Activated T-cell treated with anti-CD3 and anti-CD28 coated beads, Interleukin-2, amount 50 U/mL, for 1 hour (primary cell): ENCODE data around the gene LRP6.

Experiments used
- DNase-seq: peaks from one replicate; pipeline ENCODE4 v3.0.0-alpha.2; 2020

LRP6 gene

DNA sequence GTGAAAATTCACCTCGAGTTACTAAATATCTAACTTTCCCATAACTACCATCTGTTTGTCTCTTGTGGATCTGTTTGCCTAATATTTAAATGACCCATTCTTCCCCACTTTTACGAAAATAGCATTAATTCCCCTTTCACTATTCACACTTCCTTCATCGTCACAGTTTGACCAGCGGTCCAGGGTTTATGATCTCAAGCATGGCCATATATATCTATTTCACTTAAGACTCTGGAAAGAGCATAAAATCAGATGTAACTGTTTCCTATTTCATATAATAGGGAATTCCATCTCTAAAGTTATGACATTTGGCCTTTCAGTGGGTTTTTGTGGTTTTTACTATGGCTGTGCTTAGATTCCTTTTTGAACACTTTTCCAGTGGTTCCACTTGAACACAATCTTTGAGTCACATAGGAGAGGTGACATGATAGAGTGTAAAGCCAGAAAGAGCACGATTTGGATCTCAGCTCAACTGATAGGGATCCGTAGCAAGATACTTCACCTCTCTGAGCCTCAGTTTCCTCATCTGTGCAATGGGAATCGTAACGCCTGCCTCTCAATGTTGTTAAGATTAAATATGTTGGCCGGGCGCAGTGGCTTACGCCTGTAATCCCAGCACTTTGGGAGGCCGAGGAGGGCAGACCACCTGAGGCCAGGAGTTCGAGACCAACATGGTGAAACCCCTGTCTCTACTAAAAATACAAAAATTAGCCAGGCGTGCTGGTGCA is 196.9 kb downstream of the LRP6 start:
- no peak for DNase-seq

DNA sequence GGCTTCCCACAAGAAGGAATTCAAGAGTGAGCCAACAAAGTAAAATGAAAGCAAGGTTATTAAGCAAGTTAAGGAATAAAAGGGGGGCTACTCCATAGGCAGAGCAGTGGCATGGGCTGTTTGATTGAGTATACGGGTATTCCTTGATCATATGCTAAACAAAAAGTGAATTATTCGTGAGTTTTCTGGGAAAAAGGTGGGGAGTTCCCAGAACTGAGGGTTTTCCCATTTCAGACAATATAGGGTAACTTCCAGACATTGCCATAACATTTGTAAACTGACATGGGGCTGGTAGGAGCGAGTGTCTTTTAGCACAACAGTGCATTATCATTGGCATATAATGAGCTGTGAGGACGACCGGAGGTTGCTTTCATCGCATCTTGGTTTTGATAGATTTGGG is 198.1 kb downstream of the LRP6 start:
- no peak for DNase-seq
